HG02981 (cell line): ENCODE measurements around the gene ZNF503.

Experiments used
- ATAC-seq: cut with Tn5 transposase; IDR thresholded peaks from one replicate; pipeline ENCODE4 v1.9.1; 2021; ENCODE audit warnings: mild to moderate bottlenecking, moderate library complexity; ENCODE audit not compliant: unreplicated experiment

Gene ZNF503

DNA sequence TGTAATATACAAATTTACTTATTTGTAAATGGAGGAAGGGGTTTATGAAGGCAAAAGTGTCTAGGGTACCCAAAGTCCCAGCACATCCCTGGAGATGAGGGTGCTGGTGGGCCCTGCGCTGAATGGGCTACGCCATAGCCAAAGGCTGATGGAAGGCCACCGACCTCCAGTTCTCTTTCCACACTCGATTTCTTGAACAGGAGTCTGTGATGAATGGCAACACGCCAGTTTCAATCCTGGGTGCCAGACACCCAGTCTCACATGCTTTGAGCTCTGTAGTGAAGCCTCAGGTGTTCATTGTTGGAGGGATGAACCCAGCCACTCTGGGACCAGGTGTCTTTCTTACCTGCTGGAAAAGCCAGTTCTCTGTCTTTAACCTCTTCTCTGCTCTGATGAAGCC is 30.6 kb upstream of the ZNF503 start:
- ATAC-seq = no peak

DNA sequence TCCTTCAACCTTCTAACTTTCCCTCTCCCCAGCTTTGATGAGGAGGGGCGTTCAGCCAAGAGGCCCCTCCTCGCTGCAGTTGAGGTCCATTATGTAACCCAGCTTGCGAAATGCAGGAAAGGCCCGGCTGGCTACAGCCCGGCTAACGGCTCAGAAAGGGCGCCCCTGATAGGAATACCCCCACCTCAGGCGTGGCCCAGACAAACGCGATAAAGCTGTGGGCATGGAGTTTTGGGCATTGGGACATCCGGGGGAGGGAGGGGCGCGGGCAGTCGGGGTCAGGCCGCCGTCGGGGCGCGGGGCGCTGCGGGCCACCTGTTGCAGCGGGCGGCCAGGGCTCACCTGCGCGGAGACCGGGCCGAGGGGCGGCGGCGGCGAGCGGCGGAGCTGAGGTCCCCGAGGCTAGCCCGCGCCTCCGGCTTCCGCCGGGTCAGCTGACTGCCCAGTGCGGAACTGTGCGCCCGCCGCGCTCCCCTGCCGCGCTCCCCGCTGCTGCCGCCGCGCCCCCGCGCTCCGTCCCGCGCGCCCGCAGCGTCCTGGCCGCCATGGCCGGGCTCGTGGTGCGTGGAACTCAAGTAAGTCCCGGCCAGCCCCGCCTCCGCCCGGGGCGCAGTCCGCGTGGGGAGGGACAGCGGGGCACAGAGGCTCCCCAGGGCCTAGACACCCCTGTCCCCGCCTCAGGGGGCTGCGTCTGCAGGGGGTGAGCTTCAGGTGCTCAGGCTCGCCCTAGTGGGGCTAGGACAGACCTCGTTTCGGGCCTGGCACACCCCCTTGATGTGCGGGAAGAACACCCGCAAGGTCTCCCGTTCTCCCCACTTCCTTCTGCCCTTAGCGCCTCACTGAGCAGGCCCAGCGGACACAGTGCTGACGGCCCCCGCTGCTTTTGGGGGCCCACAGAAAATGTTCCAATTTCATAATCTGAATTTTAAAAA is 29.9 kb upstream of the ZNF503 start, which contains the start of gene LRMDA:
Gene LRMDA (plus strand): TSS at position 445 of the 932 bp plus-strand sequence.
- peak; percentile 62 for ATAC-seq

DNA sequence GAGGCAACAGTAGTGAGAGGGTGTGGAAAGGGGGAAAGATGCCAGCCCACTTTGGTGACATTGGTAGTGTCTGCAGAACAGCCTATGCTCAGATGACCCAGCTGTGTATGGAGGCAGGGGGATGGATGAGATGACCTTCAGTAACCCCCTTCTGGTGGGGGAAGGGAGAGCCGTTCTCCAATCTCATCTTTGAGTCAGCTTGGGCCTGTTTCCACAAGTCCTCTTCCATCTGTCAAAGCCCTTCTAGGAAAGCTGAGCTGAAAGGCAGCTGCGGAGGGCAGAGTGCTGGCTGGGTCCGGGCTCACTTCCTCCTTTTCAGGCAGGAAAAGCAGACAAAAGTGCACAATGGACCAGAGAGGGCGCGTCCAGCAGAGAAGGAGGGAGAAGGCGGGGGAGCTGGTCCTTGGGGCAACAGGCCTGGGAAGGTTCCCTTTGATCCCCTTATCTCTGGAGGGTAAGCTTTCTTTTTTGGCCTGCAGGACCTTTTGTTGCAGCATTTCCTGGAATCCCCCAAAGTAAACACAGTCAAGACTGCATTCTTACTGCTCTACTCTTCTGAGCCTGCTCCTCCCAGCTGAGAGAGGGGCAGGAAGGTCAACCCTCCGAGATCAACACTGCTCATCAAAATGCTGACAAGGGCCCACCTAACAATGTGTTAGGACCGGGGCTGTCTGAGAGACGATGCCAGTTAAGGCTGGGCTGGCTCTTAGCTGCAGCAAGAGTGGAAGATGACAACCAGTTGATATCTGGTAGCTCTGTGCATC is 28.6 kb upstream of the ZNF503 start:
- no peak for ATAC-seq

DNA sequence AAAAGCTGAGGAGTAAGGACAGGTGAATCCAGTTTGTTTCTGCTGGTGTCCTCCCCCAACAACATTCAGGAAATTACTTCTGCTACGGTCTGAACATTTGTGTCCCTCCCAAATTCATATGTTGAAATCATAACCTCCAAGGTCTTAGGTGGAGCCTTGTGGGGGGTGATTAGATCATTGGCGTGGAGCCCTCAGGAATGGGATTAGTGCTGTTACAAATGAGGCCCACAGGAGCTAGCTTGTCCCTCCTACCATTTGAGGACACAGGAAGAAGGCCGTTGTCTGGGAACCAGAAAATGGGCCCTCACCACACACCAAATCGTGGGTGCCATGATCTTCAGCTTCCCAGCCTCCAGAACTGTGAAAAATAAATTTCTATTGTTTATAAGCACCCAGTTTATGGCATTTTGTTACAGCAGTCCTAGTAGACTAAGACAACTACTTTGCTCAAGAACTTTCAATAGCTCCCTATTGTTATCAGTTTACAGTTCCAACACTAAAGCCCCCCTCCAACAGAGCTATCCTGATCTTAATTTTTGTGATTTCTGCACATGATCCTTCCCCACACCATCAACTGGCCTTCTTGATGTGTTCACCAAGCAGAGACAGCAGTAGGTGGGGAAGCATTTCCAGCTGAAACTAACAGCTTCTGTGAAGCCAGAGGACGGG is 27.7 kb upstream of the ZNF503 start:
- ATAC-seq = no peak

DNA sequence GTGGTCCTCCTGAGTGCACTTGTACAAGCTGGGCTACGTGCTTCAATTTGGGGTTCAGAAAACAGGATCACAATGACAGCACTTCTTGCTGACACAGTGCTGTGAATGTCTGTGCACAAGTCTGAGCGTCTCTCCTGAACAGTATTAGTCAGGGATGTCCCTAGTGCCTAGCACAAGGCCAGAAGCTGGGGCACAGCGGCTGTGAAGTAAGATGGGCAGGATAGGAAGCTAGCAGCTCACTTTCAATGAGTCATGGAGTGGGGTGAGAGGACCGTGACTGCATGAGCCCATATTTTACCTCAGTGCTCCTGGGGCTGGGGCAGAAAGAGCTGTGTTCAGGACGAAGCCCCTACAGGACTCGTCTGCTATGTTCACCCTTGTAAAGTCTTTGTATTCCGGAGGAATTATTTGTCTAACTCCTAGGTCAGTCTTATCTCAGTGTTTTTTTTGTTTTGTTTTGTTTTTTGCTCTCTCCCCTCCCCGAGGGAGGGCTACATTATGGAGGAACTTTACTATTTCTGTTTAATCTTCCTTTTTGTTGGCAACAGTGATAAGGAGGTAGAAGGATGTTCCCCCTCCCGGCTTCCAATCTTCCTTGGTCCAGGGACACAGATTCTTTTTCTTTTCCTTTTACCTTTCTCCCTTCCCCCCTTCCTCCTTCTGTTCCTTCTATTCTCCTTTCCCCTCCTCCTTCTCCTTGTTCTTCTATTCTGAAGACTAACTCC is 27.0 kb upstream of the ZNF503 start:
- ATAC-seq = no peak

DNA sequence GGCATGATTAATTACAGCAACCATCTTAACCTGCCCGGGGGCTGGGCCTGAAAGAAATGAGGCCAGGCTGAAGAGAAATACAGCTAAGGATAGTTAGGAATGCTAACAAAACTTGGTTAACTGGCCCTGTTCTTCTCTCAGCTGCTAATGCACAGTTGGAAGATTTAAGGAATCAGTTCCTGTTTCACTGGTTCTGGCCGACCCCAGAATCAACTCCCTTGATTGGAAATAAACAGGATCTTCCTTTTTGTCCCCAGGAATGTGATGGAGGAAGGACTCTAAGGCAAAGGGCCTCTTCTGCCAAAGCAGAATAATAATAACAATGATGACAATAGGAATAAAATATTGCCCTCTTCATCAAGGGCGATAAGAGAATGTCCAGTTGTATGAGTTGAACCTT is 26.4 kb upstream of the ZNF503 start:
- ATAC-seq = no peak

DNA sequence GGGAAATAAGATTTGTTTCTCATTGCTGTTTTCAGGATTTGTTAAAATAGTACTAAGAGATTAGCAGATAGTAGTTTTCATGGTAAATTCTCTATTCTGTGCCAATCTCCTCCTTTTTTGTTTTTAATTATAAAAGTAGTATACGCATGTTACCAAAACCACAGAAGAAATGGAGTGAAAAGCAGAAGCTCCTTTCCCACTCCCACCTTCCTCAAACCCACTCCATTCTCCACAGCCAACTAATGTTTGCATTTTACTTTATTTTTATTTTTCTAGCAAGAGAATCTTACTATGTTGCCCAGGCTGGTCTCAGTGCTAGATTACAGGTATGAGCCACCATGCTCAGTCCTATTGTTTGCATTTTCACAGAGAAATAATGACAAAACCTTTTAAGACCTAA is 25.3 kb upstream of the ZNF503 start:
- ATAC-seq = no peak

DNA sequence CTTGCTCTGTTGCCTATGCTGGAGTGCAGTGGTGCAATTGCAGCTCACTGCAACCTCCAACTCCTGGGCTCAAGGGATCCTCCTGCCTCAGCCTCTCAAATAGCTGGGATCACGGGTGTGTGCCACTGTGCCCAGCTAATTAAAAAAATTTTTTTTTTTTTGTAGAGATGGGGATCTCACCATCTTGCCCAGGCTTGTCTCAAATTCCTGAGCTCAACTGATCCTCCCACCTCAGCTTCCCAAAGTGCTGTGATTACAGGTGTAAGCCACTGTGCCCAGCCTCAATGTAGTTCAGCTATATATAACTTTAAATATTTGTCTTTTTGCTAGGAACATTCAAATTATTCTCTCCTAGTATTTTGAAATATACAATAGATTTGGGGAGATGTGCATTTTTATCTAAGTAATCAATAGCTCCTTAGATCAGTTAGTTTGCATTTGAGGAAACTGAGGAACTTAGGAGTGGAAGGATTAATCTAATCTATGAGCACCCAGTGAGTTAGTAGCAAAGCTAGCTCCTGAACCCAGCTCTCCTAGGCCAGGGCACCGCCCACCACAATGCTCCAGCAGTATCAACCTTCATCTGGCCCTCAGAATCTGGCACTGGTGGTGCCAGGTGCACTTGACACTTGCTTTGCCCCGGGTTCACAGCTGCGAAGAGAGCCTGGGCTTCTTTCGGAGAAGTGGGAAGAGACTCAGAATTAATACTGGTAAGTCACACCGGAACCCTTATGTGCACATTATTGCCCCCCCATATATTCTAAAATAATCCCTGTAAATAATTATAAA is 23.9 kb upstream of the ZNF503 start:
- no peak for ATAC-seq

DNA sequence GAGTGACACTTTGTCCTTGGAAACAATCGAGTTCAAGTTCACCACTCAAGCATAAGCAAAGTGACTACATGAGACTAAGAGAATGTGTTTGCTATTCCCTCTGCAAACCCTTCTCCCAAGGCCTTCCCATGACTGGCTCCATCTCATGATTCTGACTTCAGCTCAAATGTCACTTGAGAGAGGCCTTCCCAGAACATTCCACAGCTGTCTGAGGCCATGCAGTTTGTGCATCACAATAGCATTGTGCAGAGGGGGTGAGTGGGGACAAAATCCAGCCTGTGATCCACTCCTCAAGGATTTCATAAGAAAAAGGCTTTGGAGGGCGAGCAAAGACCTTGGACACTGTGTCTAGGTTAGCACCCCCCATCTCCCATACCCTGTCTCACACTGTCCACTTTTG is 23.0 kb upstream of the ZNF503 start:
- no peak for ATAC-seq

DNA sequence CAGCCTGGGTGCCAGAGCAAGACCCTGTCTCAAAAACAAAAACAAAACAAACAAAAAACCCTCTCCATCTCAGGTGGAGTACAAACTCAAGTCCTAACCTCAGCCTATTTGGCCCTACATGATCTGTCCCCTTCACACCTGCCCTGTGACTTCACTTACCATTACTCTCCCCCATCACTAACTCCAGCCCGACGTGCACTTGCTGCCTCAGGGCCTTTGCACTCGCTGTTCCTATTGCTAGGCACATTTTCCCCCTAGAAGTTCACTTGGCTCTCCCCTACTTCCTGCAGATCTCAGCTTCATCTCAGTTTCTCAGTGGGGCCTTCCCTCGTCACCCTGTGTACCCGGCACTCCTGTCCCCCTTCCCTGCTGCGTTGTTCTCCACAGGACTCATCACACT is 21.3 kb upstream of the ZNF503 start:
- no peak for ATAC-seq

DNA sequence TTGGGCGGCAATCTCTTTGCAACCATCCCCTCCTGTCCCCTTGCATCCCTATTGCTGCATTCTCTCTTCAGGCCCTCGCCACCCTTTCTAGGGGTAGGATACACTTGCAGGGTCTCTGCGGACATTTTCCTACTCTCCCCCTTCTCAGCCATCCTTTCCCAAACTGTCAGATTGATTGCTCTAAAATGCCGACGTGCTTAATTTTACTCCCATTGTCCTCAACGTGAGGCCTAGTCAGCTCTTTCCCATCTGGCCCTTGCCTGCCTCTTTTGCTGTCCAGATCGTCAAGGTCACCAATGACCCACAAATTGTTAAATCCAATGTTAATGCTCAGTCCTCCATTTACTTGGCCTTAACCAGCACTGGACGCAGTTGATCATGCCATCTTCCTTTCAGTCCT is 17.1 kb upstream of the ZNF503 start:
- no peak for ATAC-seq

DNA sequence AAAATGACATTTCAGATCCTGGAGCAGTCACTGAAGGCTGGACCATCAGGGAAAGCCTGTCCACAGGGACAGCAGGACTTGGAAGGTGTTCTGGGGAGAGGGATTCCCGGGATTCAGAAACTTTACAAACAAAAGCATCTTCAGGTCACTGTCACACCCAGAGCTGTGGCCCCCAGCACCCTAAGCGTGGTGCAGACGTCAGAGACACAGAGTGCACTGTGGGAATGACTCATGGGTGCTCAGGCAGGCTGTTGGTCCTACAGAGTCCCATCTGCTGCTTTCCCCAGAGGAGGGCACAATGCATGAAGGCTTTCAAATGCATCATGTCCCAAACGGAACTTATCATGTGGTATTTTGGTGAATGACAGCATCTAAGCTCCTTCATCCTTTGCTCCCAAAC is 16.7 kb upstream of the ZNF503 start:
- ATAC-seq = no peak

DNA sequence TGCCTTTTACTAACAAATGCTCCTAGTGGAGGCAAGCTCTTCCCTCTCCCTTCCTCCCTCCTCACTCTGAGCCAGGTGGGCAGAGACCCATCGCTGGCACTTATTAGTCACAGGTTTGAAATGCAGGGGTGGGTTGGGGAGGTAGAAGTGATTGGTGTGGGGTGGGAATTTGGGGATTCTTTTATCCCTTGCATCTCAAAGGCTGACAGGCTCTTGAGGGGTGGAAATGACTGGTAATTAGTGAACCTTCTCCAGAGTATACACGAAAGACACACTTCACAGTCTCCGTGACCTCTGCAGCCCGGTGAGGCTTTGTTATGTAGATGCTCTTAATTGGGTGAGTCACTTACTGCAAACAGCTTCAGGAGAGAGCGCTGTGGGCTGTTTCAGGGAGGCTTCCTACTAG is 16.0 kb upstream of the ZNF503 start:
- ATAC-seq = no peak

DNA sequence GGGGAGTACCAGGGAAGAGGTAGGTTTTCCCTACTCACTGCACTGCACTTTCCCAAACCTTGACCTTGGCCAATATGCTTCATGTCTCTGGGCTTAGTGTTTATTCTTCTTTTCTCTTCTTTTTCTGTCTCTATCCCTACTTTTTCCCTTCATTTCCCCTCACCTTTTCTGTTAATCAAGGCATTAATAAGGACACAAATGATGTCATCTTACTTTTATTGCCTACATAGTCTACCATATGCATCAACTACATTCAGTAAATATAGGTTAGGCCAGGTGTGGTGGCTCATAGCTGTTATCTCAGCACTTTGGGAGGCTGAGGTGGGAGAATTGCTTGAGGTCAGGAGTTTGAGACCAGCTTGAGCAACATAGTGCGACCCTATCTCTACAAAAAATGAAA is 13.0 kb upstream of the ZNF503 start:
- ATAC-seq = no peak

DNA sequence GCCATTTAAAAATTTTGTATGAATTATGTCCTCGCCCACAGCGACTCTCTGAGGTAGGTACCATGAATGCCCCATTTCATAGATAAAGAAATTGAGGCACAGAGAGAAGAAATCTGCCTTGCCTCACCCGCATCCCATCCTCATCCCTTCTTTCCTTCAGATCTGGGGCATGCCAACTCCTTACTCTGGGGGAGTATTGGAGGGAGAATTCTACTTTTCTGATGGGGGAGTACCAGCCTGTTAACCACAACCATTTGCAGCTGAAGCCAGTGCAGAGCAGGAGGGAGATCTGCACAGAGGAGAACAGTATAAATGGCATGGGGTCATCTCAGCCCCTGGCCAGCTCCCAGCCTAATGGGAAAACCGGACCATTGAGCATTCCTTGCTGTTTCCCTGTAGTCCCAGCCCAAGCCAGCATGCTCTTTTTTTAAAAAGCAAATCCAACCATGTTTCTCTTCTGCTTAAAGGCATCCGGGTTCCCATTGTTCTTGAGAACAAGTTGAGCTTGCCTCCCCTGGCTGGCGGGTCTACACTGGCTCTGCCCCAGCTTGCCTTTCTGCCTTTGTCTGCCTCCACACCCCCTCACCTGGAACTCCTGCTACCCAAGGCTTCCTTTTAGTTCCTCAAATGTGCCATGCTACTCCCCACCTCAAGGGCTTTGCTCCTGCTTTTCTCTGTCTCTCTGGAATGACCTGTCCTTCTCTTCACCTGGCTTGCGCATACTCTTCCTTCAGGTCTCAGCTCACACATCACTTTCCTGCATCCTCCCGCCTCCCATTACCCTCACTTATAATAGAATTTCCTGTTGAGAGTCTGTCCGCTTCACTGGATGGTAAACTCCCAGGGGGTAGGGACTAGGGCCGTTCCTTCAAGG is 8.8 kb upstream of the ZNF503 start:
- no peak for ATAC-seq

DNA sequence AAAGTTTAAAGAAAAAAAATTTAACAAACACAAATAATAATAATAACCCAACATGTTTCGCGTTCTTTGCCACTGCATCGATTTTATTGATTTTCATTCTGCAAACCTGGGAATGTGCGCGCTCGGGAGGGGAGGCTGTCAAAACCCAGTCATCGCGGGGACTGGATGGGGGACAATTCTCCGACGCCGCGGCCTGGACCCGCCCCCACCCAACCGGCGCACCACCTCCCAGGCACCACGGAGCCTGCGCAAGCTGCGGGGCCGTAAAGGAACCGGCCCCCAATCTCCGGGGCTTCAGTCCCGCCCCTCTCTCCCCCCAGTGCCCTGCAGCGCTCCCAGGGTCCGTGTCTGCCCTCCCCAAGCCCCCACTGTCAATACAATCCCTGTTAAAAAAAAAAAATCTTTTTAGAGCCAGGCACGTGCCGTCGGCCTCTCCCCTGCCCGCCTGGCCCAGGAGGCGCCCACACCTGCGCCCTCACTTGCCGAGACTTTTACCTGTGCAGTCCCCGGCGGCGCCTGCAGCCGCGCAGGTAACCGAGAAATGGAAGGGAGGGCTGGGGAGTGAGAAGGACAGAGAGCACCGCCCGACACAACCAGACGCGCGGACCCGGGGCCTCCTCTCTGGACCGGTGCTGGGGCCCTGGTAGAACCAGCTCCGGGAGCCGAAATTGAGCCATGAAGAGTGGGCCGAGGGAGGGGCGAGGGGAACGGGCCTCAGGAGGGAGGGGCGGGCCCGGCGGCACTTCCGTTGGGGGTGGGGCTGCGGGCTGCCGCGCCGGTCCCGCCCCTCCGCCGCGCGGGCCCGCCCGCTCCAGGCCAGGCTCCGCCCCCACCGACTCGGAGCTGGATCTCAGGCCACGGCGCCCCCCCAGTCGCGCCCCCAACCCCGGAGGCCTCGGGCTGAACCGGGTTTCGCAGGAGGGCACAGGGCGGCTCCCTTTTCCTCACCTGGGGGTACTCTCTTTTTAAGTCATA is 7.6 kb upstream of the ZNF503 start:
- no peak for ATAC-seq

DNA sequence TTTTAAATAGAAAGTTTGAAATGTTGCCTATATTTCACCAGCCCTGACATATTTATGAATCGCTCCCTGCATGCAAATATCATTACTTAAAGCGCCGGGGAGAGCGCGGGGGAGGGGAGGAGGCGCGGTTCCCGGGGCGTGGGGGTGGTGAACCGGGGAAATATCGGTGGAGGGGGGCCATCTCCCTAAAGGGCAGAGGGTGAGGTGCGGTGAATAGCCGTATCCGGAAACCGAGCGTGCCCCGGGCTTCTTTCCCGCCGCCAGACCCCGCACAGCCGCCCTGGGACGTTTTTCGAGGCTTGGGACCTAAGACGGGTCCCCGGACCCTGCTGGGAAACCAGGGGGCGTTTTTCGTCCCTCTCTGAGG is 6.9 kb upstream of the ZNF503 start:
- ATAC-seq = no peak
